ENCODE results near the gene SCMH1. TPM values are rescaled to one million over a fixed set of nuclear protein-coding genes. Genes with fewer than 3 reads are reported as not detected.

The SCMH1 gene
- total RNA-seq, 1 experiment from 2014 or later = 16.5 TPM

GRCh38 chr1:41086921-41087320 lies 155.2 kb downstream of the SCMH1 start:
- Histone ChIP-seq H2BK12ac (ENCODE audit: insufficient read length, low read depth, low read length) (no peak overlapping the region), H3K56ac (ENCODE audit: insufficient read length, low read depth, low read length) (no peak overlapping the region), H3K23ac (ENCODE audit: insufficient read length, low read depth, low read length) (no peak overlapping the region), H4K91ac (ENCODE audit: insufficient read length, low read depth, low read length) (no peak overlapping the region), H3K4me1 (ENCODE audit: insufficient read depth, low read length) (no peaks in the 10 kb centered on the region), H3K9ac (ENCODE audit: extremely low read depth, insufficient read length, low read length) (no peak overlapping the region), H3K79me1 (ENCODE audit: insufficient read depth, low read depth, low read length, poor library complexity, severe bottlenecking) (no peaks in the 10 kb centered on the region), H2AK5ac (ENCODE audit: insufficient read length, low read length) (no peak overlapping the region), H4K20me1 (ENCODE audit: control insufficient read depth, insufficient read depth, insufficient read length) (no peaks in the 10 kb centered on the region), H2BK5ac (ENCODE audit: insufficient read length, low read length) (no peak overlapping the region), H3K4ac (ENCODE audit: low read depth, low read length) (no peak overlapping the region), H4K5ac (ENCODE audit: insufficient read length, low read depth, low read length) (no peak overlapping the region), H3K4me2 (ENCODE audit: insufficient read depth, insufficient read length, low read length) (no peak overlapping the region), H2BK120ac (ENCODE audit: low read depth, low read length, poor library complexity, severe bottlenecking) (no peak overlapping the region), H3K27ac (ENCODE audit: insufficient read length, low read depth, low read length) (no peak overlapping the region), H3K79me2 (ENCODE audit: insufficient read depth, low read length) (no peaks in the 10 kb centered on the region), H3T11ph (ENCODE audit: low read length) (no peak overlapping the region), H3K14ac (ENCODE audit: insufficient read depth, low read length) (no peak overlapping the region), H3K18ac (ENCODE audit: insufficient read length, low read depth, low read length) (no peak overlapping the region), H2BK15ac (ENCODE audit: low read depth, low read length) (no peak overlapping the region), H4K8ac (replicated peaks; ENCODE audit: insufficient read length, low read depth, low read length) (no peak overlapping the region), H3K27me3 (ENCODE audit: insufficient read depth, low read length) (no peaks in the 10 kb centered on the region), H2BK20ac (ENCODE audit: low read depth, low read length, poor library complexity, severe bottlenecking) (no peak overlapping the region), H2AFZ (ENCODE audit: low read length) (no peak overlapping the region), H3K9me3 (ENCODE audit: control insufficient read depth, low read depth, low read length) (no peaks in the 10 kb centered on the region), H3K23me2 (ENCODE audit: insufficient read length, low read depth, low read length, poor library complexity, severe bottlenecking) (no peaks in the 10 kb centered on the region)
- DNase-seq = no peak
- no peak overlapping the region for H3K4me3 Mint-ChIP-seq
- TF ChIP-seq, protein P1, sequence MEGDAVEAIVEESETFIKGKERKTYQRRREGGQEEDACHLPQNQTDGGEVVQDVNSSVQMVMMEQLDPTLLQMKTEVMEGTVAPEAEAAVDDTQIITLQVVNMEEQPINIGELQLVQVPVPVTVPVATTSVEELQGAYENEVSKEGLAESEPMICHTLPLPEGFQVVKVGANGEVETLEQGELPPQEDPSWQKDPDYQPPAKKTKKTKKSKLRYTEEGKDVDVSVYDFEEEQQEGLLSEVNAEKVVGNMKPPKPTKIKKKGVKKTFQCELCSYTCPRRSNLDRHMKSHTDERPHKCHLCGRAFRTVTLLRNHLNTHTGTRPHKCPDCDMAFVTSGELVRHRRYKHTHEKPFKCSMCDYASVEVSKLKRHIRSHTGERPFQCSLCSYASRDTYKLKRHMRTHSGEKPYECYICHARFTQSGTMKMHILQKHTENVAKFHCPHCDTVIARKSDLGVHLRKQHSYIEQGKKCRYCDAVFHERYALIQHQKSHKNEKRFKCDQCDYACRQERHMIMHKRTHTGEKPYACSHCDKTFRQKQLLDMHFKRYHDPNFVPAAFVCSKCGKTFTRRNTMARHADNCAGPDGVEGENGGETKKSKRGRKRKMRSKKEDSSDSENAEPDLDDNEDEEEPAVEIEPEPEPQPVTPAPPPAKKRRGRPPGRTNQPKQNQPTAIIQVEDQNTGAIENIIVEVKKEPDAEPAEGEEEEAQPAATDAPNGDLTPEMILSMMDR (conservative IDR thresholded peaks at IDR 0.05) = no peak
- H3K36me3 Mint-ChIP-seq (ENCODE audit: insufficient read depth in 1 of 3, low read depth in 3 of 3) = peaks cover 0 to 2% (median 0%) of the 10 kb centered on the region in 3 experiments; a peak in 1 of 7 replicates
- no peaks in the 10 kb centered on the region for H3K4me1 Mint-ChIP-seq
- no peaks in the 10 kb centered on the region for H3K27me3 Mint-ChIP-seq (ENCODE audit: low read depth)
- 0 out of 5 replicates have a peak, but pooled peaks cover 0 to 2% of the 10 kb centered on the region in 2 experiments for H3K9me3 Mint-ChIP-seq
- H3K27ac Mint-ChIP-seq = no peak overlapping the region

Data from H9 (cell line).